Caco-2 (cell line): Measurements from ENCODE around the gene SLC22A7. TPM values are rescaled to one million over a fixed set of nuclear protein-coding genes. Genes with fewer than 3 reads are reported as not detected.

Source experiments
- BruUV-seq: library from RNA; stranded (reverse); fragments of 400-500 nt; replicated peaks from 2 replicates; lab custom pipeline; 2021; lab: Mats Ljungman, UMichigan
- CTCF ChIA-PET: fragments of 300-600 bp; sonication (Branson Sonifier 250); formaldehyde crosslinking; loops from one replicate; lab custom pipeline; 2022; ENCODE audit warnings: antibody characterized with exemption; lab: Charles Lee
- POLR2A ChIA-PET: fragments of 300-600 bp; sonication (Branson Sonifier 250); formaldehyde crosslinking; loops from one replicate; lab custom pipeline; 2022; ENCODE audit warnings: antibody characterized with exemption; lab: Charles Lee
- DNase-seq, 2 experiments: peaks; one replicate each; pipeline versions ENCODE4 v3.0.0 to v3.0.0-alpha.2; 2020 to 2022
- H3K27me3 ChIP-seq: replicated peaks from 2 replicates; pipeline ENCODE4 v1.6.0; 2011; ENCODE audit warnings: low read length; ENCODE audit not compliant: control insufficient read depth, insufficient read depth
- H3K36me3 ChIP-seq: 2 replicates; pipeline ENCODE4 v1.5.1; 2011; ENCODE audit warnings: low read length; ENCODE audit not compliant: control insufficient read depth, insufficient read depth
- H3K4me1 ChIP-seq: fragments of 250-450 bp; sonication (Bioruptor Pico); 2 replicates; pipeline ENCODE4 v1.5.1; 2020; ENCODE audit warnings: mild to moderate bottlenecking
- H3K4me3 ChIP-seq: 2 replicates; pipeline ENCODE4 v1.5.1; 2011; ENCODE audit warnings: low read depth, mild to moderate bottlenecking, control low read depth, low read length
- H3K9me3 ChIP-seq: fragments of 250-450 bp; sonication (Bioruptor Pico); 2 replicates; pipeline ENCODE4 v1.5.1; 2020; ENCODE audit warnings: mild to moderate bottlenecking, moderate library complexity
- H3K27ac Mint-ChIP-seq: one replicate; pipeline ENCODE4 v1.8.0; 2022; ENCODE audit warnings: mixed read lengths; ENCODE audit not compliant: unreplicated experiment
- H3K27me3 Mint-ChIP-seq: one replicate; pipeline ENCODE4 v1.8.0; 2022; ENCODE audit warnings: mixed read lengths; ENCODE audit not compliant: insufficient read depth, unreplicated experiment
- H3K36me3 Mint-ChIP-seq: one replicate; pipeline ENCODE4 v1.8.0; 2022; ENCODE audit warnings: mild to moderate bottlenecking, mixed read lengths; ENCODE audit not compliant: insufficient read depth, unreplicated experiment
- H3K4me1 Mint-ChIP-seq: one replicate; pipeline ENCODE4 v1.8.0; 2022; ENCODE audit warnings: low read depth, mixed read lengths; ENCODE audit not compliant: unreplicated experiment
- H3K4me3 Mint-ChIP-seq: one replicate; pipeline ENCODE4 v1.8.0; 2022; ENCODE audit warnings: mild to moderate bottlenecking, moderate library complexity, mixed read lengths; ENCODE audit not compliant: unreplicated experiment
- H3K9me3 Mint-ChIP-seq: one replicate; pipeline ENCODE4 v1.8.0; 2022; ENCODE audit warnings: mixed read lengths; ENCODE audit not compliant: unreplicated experiment
- CTCF ChIP-seq, 2 experiments: fragments of 200-600 bp in 1 of 2; IDR thresholded peaks; 1 replicate in 1 of 2; 2 replicates in 1 of 2; pipeline versions ENCODE4 v1.5.1 to v1.8.0; 2011 to 2022; ENCODE audit warnings: antibody characterized with exemption in 1 of 2, control low read depth in 1 of 2, inconsistent platforms in 1 of 2, low read depth in 1 of 2, low read length in 1 of 2, mild to moderate bottlenecking in 1 of 2, moderate library complexity in 1 of 2; ENCODE audit not compliant: insufficient read depth in 1 of 2, severe bottlenecking in 1 of 2, unreplicated experiment in 1 of 2
- intact Hi-C: fragments of 100-400 bp; cut with micrococcal nuclease; formaldehyde crosslinking; loops from one replicate; pipeline ENCODE4 v1.10.0; 2022; ENCODE audit not compliant: unreplicated experiment
- total RNA-seq: library from RNA; stranded (reverse); gene quantifications from 2 replicates; pipeline ENCODE4 v1.2.3, GENCODE V29; 2022

The SLC22A7 gene
- total RNA-seq, 1 experiment from 2014 or later: not detected

- TF ChIP-seq CTCF (IDR thresholded peaks at IDR 0.05; ENCODE audit: insufficient read depth in 1 of 2, low read depth in 1 of 2, low read length in 1 of 2, severe bottlenecking in 1 of 2, unreplicated experiment in 1 of 2): no peak
- Mint-ChIP-seq H3K9me3 (no peaks in the 10 kb centered on the region), H3K36me3 (no peaks in the 10 kb centered on the region), H3K4me1 (peaks cover 11% of the 10 kb centered on the region), H3K27ac (no peak overlapping the region), H3K4me3 (no peak overlapping the region), H3K27me3 (peaks cover 3% of the 10 kb centered on the region)
- Histone ChIP-seq H3K4me1 (peaks cover 10% of the 10 kb centered on the region), H3K4me3 (no peak overlapping the region), H3K36me3 (no peaks in the 10 kb centered on the region), H3K9me3 (no peaks in the 10 kb centered on the region), H3K27me3 (no peaks in the 10 kb centered on the region)
- CTCF ChIA-PET: no interaction called here
- no TSS peak for BruUV-seq
- DNase-seq: no peak
- POLR2A ChIA-PET: no interaction called here
- intact Hi-C loops: no loop called here
Observed at GRCh38 chr6:43257367-43258145, 40.5 kb upstream of the SLC22A7 start.

DNA sequence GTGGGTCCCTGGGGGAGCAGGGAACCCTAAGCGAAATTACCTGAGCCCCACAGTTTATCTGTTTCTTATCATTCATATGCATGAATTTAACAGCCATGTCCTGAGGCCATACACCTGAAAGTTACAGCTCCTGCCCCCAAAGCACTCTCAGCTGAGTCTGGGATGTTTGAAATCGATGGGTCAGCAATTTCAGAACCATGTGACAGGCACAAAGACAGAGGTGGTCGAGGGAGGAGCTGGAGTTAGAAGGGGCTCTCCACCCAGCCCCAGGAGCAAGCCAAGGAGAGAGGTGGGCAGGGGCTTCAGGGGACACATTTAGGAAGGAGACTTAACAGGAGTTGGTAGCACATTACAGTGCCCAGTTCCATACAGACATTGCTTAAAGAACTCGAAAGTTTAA lies 39.9 kb upstream of the SLC22A7 start:
- no peaks in the 10 kb centered on the region for H3K27me3 ChIP-seq
- H3K4me1 ChIP-seq: peaks cover 16% of the 10 kb centered on the region
- no peak overlapping the region for H3K27ac Mint-ChIP-seq
- no peaks in the 10 kb centered on the region for H3K36me3 Mint-ChIP-seq
- no peak for TF ChIP-seq CTCF (IDR thresholded peaks at IDR 0.05; ENCODE audit: insufficient read depth in 1 of 2, low read depth in 1 of 2, low read length in 1 of 2, severe bottlenecking in 1 of 2, unreplicated experiment in 1 of 2)
- no peaks in the 10 kb centered on the region for H3K9me3 ChIP-seq
- H3K36me3 ChIP-seq: no peaks in the 10 kb centered on the region
- POLR2A ChIA-PET: no interaction called here
- DNase-seq: no peak
- H3K27me3 Mint-ChIP-seq: no peaks in the 10 kb centered on the region
- H3K4me3 ChIP-seq: no peak overlapping the region
- BruUV-seq: no TSS peak
- no peak overlapping the region for H3K4me3 Mint-ChIP-seq
- no peaks in the 10 kb centered on the region for H3K9me3 Mint-ChIP-seq
- intact Hi-C loops: no loop called here
- peaks cover 11% of the 10 kb centered on the region for H3K4me1 Mint-ChIP-seq
- CTCF ChIA-PET: no interaction called here

- H3K9me3 Mint-ChIP-seq: no peaks in the 10 kb centered on the region
- H3K4me3 ChIP-seq: no peak overlapping the region
- H3K27ac Mint-ChIP-seq: no peak overlapping the region
- ChIA-PET POLR2A (no interaction called here), CTCF (no interaction called here)
- intact Hi-C loops: no loop called here
- no peaks in the 10 kb centered on the region for H3K36me3 ChIP-seq
- no TSS peak for BruUV-seq
- no peak for TF ChIP-seq CTCF (IDR thresholded peaks at IDR 0.05; ENCODE audit: insufficient read depth in 1 of 2, low read depth in 1 of 2, low read length in 1 of 2, severe bottlenecking in 1 of 2, unreplicated experiment in 1 of 2)
- H3K4me1 ChIP-seq: peaks cover 17% of the 10 kb centered on the region
- peaks cover 11% of the 10 kb centered on the region for H3K4me1 Mint-ChIP-seq
- H3K9me3 ChIP-seq: no peaks in the 10 kb centered on the region
- no peak overlapping the region for H3K4me3 Mint-ChIP-seq
- H3K27me3 ChIP-seq: no peaks in the 10 kb centered on the region
- DNase-seq: no peak
- no peaks in the 10 kb centered on the region for H3K27me3 Mint-ChIP-seq
- no peaks in the 10 kb centered on the region for H3K36me3 Mint-ChIP-seq
Observed at GRCh38 chr6:43258807-43259686, 39.0 kb upstream of the SLC22A7 start.
